Choroid plexus epithelial cell (primary cell): Measurements from ENCODE around the gene SBDS.
"Not testable (repeated sequence)": the region's sequence is repeated elsewhere in the genome, so short reads cannot be mapped to it uniquely, and the experiment has no call there.

ENCODE experiments used
- DNase-seq: peaks from one replicate; pipeline ENCODE4 v3.0.0-alpha.2; 2010; ENCODE audit warnings: low read depth
- H3K4me3 ChIP-seq: 2 replicates; pipeline ENCODE4 v1.5.1; 2011; ENCODE audit warnings: low read depth, mild to moderate bottlenecking, control low read depth, low read length, moderate library complexity
- CTCF ChIP-seq: conservative IDR thresholded peaks from 2 replicates; pipeline ENCODE4 v1.5.1; 2011; ENCODE audit warnings: low read depth, mild to moderate bottlenecking, control low read depth, inconsistent platforms, low read length, moderate library complexity

SBDS gene

DNA sequence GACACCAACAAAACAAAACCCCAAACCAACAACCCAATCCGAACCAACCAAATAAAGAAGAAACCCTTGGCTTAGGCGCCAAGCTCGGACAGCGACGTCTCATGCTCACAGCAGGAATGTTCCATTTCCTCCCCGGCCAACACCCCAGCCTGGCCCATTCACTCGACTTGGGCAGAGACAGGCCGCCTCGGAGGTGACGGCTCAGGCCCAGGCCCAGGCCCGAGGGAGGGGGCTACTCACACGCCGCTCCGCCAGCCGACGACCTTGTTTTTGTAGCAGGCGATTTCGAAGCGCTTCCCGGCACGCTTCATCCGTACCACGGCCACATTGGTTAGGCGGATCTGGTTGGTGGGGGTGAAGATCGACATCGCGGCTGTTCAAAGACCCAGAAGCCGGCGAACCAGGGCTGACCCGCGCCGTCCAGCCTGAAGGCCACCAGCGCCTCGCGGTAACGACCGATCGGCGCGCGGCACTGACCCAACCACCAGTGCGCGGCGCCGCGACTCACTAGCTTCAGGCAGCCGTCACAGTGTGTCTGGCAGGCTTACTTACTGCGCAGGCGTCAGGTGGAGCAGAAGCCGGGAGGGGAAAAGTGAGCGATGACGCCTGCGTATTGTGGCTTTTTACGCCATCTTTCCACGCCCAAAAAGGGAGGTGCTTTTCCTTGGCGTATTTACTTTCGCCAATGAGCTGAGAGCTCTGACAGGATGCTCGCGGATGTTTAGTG lies at the start of gene SBDS:
Gene SBDS, minus strand, starts transcription at position 537 of the 727 bp plus-strand sequence. Its CDS starts 169 bp downstream, at position 368.
- peak; percentile 99 for DNase-seq
- H3K4me3 ChIP-seq, result peak within 1 kb of the TSS; percentile 74

GRCh38 chr7:67043559-67043930 lies 48.2 kb upstream of the SBDS start:
- H3K4me3 ChIP-seq, DNase-seq: not testable (repeated sequence)

DNA sequence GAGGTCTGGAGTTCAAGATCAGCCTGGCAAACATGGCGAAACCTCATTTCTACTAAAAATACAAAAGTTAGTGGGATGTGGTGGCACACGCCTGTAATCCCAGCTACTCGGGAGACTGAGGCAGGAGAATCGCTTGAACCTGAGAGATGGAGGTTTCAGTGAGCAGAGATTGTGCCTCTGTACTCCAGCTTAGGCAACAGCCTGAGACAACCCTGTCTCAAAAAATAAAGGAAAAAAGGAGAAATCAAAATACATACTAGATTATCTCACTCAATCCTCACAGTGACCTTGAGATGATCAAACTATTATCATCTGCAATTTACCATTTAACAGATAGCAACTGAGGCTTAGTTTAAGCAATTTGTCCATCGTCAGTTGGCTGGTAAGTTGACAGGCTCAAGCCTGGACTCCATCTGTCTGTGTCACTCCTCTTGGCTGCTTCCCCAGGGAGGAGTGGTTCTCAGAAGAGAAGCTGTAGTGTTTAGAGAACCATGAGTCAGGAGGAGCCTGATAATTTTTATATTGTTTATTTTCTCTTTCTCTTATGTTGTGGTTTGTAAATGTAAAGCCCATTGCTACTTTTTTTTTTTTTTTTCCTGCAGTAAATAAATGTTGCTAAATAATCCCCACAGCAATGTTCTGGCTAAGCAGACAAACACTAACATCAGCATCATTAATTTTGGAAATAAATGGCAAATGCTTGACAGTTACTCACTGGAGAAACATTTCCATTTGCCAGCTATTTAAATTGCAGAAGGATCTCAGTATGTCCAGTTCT lies 47.6 kb upstream of the SBDS start:
- DNase-seq, result peak; percentile 81
- not testable (repeated sequence) for H3K4me3 ChIP-seq

DNA sequence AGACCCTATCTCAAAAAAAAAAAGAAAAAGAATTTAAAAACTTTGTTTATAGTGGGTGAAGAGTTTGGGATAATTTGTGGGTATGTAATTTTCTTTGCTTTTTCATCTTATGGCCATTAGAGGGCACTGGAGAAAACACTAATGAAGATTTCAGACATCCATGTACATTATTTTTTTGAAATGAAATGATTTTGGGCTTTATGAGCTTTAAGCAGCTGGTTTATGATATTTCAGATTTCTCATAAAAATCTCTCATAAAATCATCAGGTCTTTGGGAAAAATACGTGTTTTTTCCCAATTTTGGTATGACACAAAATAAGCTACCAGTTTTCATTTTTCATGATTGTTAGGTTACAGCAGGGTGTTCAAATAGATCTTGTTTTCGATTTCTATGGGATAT lies 45.4 kb upstream of the SBDS start:
- not testable (repeated sequence) for H3K4me3 ChIP-seq, DNase-seq
- TF ChIP-seq CTCF, result peak; percentile 34

- DNase-seq, H3K4me3 ChIP-seq: not testable (repeated sequence)
These were observed 41.3 kb upstream of the SBDS start for GRCh38 chr7:67036432-67037395.

DNA sequence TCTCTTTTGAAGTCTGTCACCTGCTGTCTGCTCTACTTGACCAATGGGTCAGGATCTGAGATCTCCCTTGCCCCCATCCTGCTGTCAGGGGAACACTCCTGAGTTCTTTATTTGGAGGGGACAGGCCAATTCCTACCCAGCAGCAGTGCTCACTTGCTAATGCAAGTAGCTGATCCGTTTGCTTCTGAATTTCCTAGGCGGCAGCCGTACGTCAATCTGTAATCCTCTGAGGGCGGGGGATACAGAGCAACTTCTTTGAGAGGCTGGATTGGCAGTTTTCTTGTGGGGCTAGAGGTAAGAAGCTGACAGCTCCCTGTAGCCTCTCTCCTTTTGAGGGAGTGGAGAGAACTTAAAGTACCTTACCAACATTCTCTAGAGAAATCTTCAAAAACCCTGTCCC lies 37.9 kb upstream of the SBDS start:
- no peak for DNase-seq
- TF ChIP-seq CTCF, result no peak
- H3K4me3 ChIP-seq, result no peak overlapping the region

GRCh38 chr7:67031685-67032084 lies 36.3 kb upstream of the SBDS start:
- not testable (repeated sequence) for DNase-seq, H3K4me3 ChIP-seq

DNA sequence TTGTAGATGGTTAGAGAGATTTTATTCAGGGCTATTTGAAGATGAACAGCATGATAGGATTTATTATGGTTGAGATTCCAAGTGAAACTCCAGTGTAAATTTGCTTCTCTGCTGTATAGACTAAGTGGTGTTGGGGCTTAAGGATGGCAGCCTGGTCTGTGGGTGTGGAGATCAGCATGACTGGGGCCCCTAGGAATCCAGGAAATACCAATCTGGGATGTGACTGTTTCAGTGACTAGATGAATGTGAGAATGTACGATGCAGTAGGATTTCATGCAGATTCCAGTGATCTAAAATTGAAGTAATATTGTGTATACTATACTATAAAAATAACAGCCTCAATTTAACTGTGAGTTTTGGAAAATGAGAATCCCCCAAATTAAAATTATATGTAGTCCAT lies 30.1 kb upstream of the SBDS start:
- not testable (repeated sequence) for H3K4me3 ChIP-seq
- DNase-seq, result peak; percentile 71

GRCh38 chr7:67022511-67022910 lies 27.1 kb upstream of the SBDS start:
- DNase-seq, result no peak
- TF ChIP-seq CTCF, result no peak
- H3K4me3 ChIP-seq, result no peak overlapping the region

DNA sequence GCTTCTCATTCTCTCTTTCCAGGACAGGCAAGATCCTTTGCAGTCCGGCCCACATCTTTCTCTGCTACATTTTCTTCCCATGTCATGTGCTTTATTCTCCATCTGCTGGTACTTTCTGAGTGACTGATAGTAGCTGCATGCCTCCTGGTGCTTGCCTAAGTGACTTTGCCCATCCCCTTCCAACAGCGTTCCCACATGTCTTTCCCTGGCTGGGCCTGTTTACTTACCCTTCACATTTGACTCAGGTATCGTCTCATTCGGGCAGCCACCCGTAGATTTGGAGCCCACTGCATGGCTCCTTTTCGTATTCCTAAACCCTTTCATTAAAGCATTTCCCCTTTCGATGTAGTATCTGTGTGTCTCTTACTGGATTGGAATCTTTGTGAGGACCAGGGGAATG lies 25.9 kb upstream of the SBDS start:
- no peak for TF ChIP-seq CTCF
- no peak for DNase-seq
- no peak overlapping the region for H3K4me3 ChIP-seq
